K562 treated with DMSO at 1 percent for 4 hours (cell line): ENCODE data around the gene STEAP4. TPM values are rescaled to one million over a fixed set of nuclear protein-coding genes. Genes with fewer than 3 reads are reported as not detected.

Experiments
- total RNA-seq: library from RNA; unstranded; fragments of 300-600 nt; gene quantifications from 2 replicates; pipeline ENCODE4 v1.2.3, GENCODE V29; 2022; ENCODE audit not compliant: insufficient read depth

STEAP4 gene
- total RNA-seq: not detected in 2 replicates

DNA sequence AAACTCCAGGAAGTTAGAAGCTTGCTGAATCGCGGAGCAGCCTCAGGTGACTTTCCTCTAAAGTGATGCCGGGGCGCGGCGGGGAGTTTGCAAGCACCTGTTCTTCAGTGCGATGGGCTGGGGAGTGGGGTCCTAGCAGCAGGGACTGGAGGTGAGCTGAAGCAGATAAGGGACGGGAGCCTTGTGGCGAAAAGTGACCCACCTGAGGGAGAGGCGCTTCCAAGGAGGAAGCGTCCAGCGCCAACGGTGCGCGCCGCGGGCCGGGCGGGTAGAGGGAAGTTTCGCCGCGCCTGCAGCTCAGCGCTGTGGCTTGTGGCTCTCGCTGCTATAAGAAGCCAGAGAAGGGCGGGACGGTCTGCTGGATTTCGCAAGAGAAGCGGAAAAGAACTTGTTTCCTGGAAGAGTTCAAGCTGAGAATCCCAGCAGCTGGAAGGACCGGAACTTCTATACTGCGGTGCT is at the start of gene STEAP4:
Gene STEAP4, minus strand, starts transcription at position 305 of the 459 bp plus-strand sequence. CDS start 22,625 bp downstream, outside the sequence.

Other genes starting within 250 kb of the STEAP4 start
- gene SRI, start 86.9 kb downstream of the STEAP4 start, total RNA-seq: 41.7 and 51.7 TPM in 2 replicates